Measurements from ENCODE around the gene EPHA2.

GRCh38 chr1:16186655-16187235 is 30.9 kb upstream of the EPHA2 start:
- TF ChIP-seq CTCF (conservative IDR thresholded peaks at IDR 0.05; ENCODE audit: low read depth in 2 of 2) (no peak), REST (IDR thresholded peaks at IDR 0.05; ENCODE audit: unreplicated experiment) (no peak), EZH2 (IDR thresholded peaks at IDR 0.05; ENCODE audit: low read depth, unreplicated experiment) (no peak), CREB1 (CRISPR knock-in tag; IDR thresholded peaks at IDR 0.05; ENCODE audit: low read depth) (no peak), POLR2AphosphoS5 (IDR thresholded peaks at IDR 0.05; ENCODE audit: low read depth) (no peak), NANOG (IDR thresholded peaks at IDR 0.05; ENCODE audit: borderline replicate concordance) (no peak), EZH2phosphoT487 (IDR thresholded peaks at IDR 0.05; ENCODE audit: unreplicated experiment) (no peak), ZNF331 (CRISPR knock-in tag; IDR thresholded peaks at IDR 0.05; ENCODE audit: low read depth) (no peak), STAT1 (IDR thresholded peaks at IDR 0.05; ENCODE audit: unreplicated experiment) (no peak), JUNB (IDR thresholded peaks at IDR 0.05; ENCODE audit: unreplicated experiment) (no peak), ZNF114 (CRISPR knock-in tag; IDR thresholded peaks at IDR 0.05) (no peak)

Measured in GM23338 (cell line).